ENCODE results near the gene DOK5. TPM values are rescaled to one million over a fixed set of nuclear protein-coding genes. Genes with fewer than 3 reads are reported as not detected.

Gene DOK5
- total and polyA plus RNA-seq, 10 of the 15 experiments (the other 5 are each of a cell fraction or from before 2014, with no cell fraction given) = 0.03 TPM; not detected in 9

- 19% methylated on average over 3 of the region's 3 CpGs for WGBS (ENCODE audit: insufficient coverage, insufficient replicate concordance, low lambda C conversion rate, missing lambda C conversion rate)
- Histone ChIP-seq H4K20me1 (ENCODE audit: control insufficient read depth, insufficient read depth) (no peaks in the 10 kb centered on the region), H3K36me3 (ENCODE audit: control insufficient read depth in 2 of 2, insufficient read depth in 2 of 2, low read length in 1 of 2) (no peaks in the 10 kb centered on the region), H3K79me2 (ENCODE audit: control insufficient read depth, insufficient read depth, low read length) (no peaks in the 10 kb centered on the region), H3K4me3 (no peak overlapping the region), H3K9me3 (replicated peaks; ENCODE audit: control insufficient read depth, insufficient read depth, low read length) (no peaks in the 10 kb centered on the region), H3K4me2 (ENCODE audit: control insufficient read depth, insufficient read depth) (no peak overlapping the region), H2AFZ (ENCODE audit: control insufficient read depth, low read depth, low read length) (no peak overlapping the region), H3K27me3 (replicated peaks in 1 of 2; ENCODE audit: control insufficient read depth in 2 of 2, insufficient read depth in 2 of 2, low read length in 1 of 2) (no peaks in the 10 kb centered on the region), H3K27ac (ENCODE audit: control insufficient read depth, insufficient read depth) (no peak overlapping the region), H3K4me1 (ENCODE audit: control insufficient read depth, insufficient read depth, low read length) (no peaks in the 10 kb centered on the region), H3K9ac (ENCODE audit: control insufficient read depth, insufficient read depth, low read length) (no peak overlapping the region)
- ATAC-seq (no peak), FAIRE-seq (no peak), DNase-seq (ENCODE audit: low read depth, low spot score) (no peak)
- TF ChIP-seq, protein P1, sequence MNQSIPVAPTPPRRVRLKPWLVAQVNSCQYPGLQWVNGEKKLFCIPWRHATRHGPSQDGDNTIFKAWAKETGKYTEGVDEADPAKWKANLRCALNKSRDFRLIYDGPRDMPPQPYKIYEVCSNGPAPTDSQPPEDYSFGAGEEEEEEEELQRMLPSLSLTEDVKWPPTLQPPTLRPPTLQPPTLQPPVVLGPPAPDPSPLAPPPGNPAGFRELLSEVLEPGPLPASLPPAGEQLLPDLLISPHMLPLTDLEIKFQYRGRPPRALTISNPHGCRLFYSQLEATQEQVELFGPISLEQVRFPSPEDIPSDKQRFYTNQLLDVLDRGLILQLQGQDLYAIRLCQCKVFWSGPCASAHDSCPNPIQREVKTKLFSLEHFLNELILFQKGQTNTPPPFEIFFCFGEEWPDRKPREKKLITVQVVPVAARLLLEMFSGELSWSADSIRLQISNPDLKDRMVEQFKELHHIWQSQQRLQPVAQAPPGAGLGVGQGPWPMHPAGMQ (IDR thresholded peaks at IDR 0.05; ENCODE audit: borderline replicate concordance) = no peak
- TF ChIP-seq ZZZ3 (IDR thresholded peaks at IDR 0.05; ENCODE audit: control insufficient read depth, insufficient read length, low read depth) = no peak
- no TSS peak for BruUV-seq (replicated peaks)
- ChIA-PET SMC1A (ENCODE audit: uncharacterized antibody, unreplicated experiment) (interaction anchor here (1.1 kb wide), 1 partner anchor 186 kb away, joined by 3 read pairs; no protein-coding TSS in a partner anchor), POLR2A (no interaction called here), CTCF (interaction anchor here (0.9 kb wide), 1 partner anchor 1449 kb away, joined by 3 read pairs; no protein-coding TSS in a partner anchor), RAD21 (ENCODE audit: unreplicated experiment) (no interaction called here)
- in situ Hi-C loops (cut with MboI) = no loop called here
- intact Hi-C loops (cut with micrococcal nuclease; ENCODE audit: unreplicated experiment) = no loop called here
Measured at GRCh38 chr20:54494303-54495006, 19.1 kb downstream of the DOK5 start.

GRCh38 chr20:54497931-54498718 lies 22.7 kb downstream of the DOK5 start:
- H3K36me3 ChIP-seq (ENCODE audit: control insufficient read depth in 2 of 2, insufficient read depth in 2 of 2, low read length in 1 of 2) = no peaks in the 10 kb centered on the region
- DNase-seq (ENCODE audit: low read depth, low spot score) (no peak), ATAC-seq (no peak), FAIRE-seq (no peak)
- BruUV-seq (replicated peaks) = no TSS peak
- no peak overlapping the region for H3K4me3 ChIP-seq
- H3K9ac ChIP-seq (ENCODE audit: control insufficient read depth, insufficient read depth, low read length) = no peak overlapping the region
- no peaks in the 10 kb centered on the region for H4K20me1 ChIP-seq (ENCODE audit: control insufficient read depth, insufficient read depth)
- H3K4me1 ChIP-seq (ENCODE audit: control insufficient read depth, insufficient read depth, low read length) = no peaks in the 10 kb centered on the region
- TF ChIP-seq BHLHE40 (IDR thresholded peaks at IDR 0.05; ENCODE audit: borderline replicate concordance in 1 of 2, low read depth in 2 of 2, low read length in 1 of 2) (no peak), MXI1 (IDR thresholded peaks at IDR 0.05; ENCODE audit: low read depth, low read length) (no peak), ETV6 (conservative IDR thresholded peaks at IDR 0.05 in 1 of 2, IDR thresholded peaks at IDR 0.05 in 1 of 2; ENCODE audit: borderline replicate concordance in 1 of 2, low read depth in 1 of 2) (0 out of 4 replicates have a peak, but pooled peaks of 1 of the 2 experiments have one; percentile 45), SP1 (IDR thresholded peaks at IDR 0.05; ENCODE audit: low read depth, low read length) (no peak), MEF2A (IDR thresholded peaks at IDR 0.05; ENCODE audit: insufficient read depth, low read depth, low read length) (no peak), MYB (IDR thresholded peaks at IDR 0.05; ENCODE audit: borderline replicate concordance, low read depth, low read length) (no peak), CEBPB (IDR thresholded peaks at IDR 0.05; ENCODE audit: borderline replicate concordance in 1 of 2, low read depth in 2 of 2, low read length in 2 of 2) (no peak)
- TF ChIP-seq, protein P2, sequence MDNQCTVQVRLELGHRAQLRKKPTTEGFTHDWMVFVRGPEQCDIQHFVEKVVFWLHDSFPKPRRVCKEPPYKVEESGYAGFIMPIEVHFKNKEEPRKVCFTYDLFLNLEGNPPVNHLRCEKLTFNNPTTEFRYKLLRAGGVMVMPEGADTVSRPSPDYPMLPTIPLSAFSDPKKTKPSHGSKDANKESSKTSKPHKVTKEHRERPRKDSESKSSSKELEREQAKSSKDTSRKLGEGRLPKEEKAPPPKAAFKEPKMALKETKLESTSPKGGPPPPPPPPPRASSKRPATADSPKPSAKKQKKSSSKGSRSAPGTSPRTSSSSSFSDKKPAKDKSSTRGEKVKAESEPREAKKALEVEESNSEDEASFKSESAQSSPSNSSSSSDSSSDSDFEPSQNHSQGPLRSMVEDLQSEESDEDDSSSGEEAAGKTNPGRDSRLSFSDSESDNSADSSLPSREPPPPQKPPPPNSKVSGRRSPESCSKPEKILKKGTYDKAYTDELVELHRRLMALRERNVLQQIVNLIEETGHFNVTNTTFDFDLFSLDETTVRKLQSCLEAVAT (IDR thresholded peaks at IDR 0.05) = no peak
- H3K4me2 ChIP-seq (ENCODE audit: control insufficient read depth, insufficient read depth) = no peak overlapping the region
- H3K79me2 ChIP-seq (ENCODE audit: control insufficient read depth, insufficient read depth, low read length) = no peaks in the 10 kb centered on the region
- H3K9me3 ChIP-seq (replicated peaks; ENCODE audit: control insufficient read depth, insufficient read depth, low read length) = no peaks in the 10 kb centered on the region
- ChIA-PET SMC1A (ENCODE audit: uncharacterized antibody, unreplicated experiment) (no interaction called here), POLR2A (no interaction called here), RAD21 (ENCODE audit: unreplicated experiment) (no interaction called here), CTCF (no interaction called here)
- intact Hi-C loops (cut with micrococcal nuclease; ENCODE audit: unreplicated experiment) (no loop called here), in situ Hi-C loops (cut with MboI) (no loop called here)
- H3K27me3 ChIP-seq (replicated peaks in 1 of 2; ENCODE audit: control insufficient read depth in 2 of 2, insufficient read depth in 2 of 2, low read length in 1 of 2) = no peaks in the 10 kb centered on the region
- H3K27ac ChIP-seq (ENCODE audit: control insufficient read depth, insufficient read depth) = no peak overlapping the region
- H2AFZ ChIP-seq (ENCODE audit: control insufficient read depth, low read depth, low read length) = no peak overlapping the region
- 15% methylated on average over 4 of the region's 4 CpGs for WGBS (ENCODE audit: insufficient coverage, insufficient replicate concordance, low lambda C conversion rate, missing lambda C conversion rate)
